Duodenal mucosa (tissue), 2 donors: ENCODE results near the gene FARP1.

Experiments used
- H3K27ac ChIP-seq: one replicate; pipeline ENCODE4 v1.7.0; 2013; ENCODE audit warnings: low read depth, low read length
- H3K27me3 ChIP-seq, 2 donors: one replicate each; pipeline ENCODE4 v1.7.0; 2013; ENCODE audit warnings: low read length in 2 of 2, control low read depth in 1 of 2; ENCODE audit not compliant: insufficient read depth in 2 of 2, control insufficient read depth in 1 of 2
- H3K36me3 ChIP-seq, 2 donors: one replicate each; pipeline ENCODE4 v1.7.0; 2013; ENCODE audit warnings: low read length in 2 of 2, control low read depth in 1 of 2; ENCODE audit not compliant: insufficient read depth in 2 of 2, control insufficient read depth in 1 of 2
- H3K4me1 ChIP-seq, 2 donors: one replicate each; pipeline ENCODE4 v1.7.0; 2013; ENCODE audit warnings: low read length in 2 of 2, control low read depth in 1 of 2; ENCODE audit not compliant: insufficient read depth in 2 of 2, control insufficient read depth in 1 of 2
- H3K4me3 ChIP-seq, 2 donors: one replicate each; pipeline ENCODE4 v1.7.0; 2013; ENCODE audit warnings: low read length in 2 of 2, low read depth in 1 of 2
- H3K9ac ChIP-seq, 2 donors: one replicate each; pipeline ENCODE4 v1.7.0; 2013; ENCODE audit warnings: low read length in 2 of 2, low read depth in 1 of 2
- H3K9me3 ChIP-seq, 2 donors: one replicate each; pipeline ENCODE4 v1.7.0; 2013; ENCODE audit warnings: low read length in 2 of 2, control low read depth in 1 of 2; ENCODE audit not compliant: control insufficient read depth in 1 of 2

FARP1 gene

GRCh38 chr13:98322091-98322718, 179.3 kb downstream of the FARP1 start:
- Histone ChIP-seq H3K9me3 (no peaks in the 10 kb centered on the region), H3K4me3 (no peak overlapping the region), H3K4me1 (no peaks in the 10 kb centered on the region), H3K27me3 (no peaks in the 10 kb centered on the region), H3K9ac (no peak overlapping the region), H3K36me3 (no peaks in the 10 kb centered on the region), H3K27ac (no peak overlapping the region)

GRCh38 chr13:98324105-98324504, 181.2 kb downstream of the FARP1 start:
- no peak overlapping the region for H3K9ac ChIP-seq
- H3K27ac ChIP-seq = no peak overlapping the region
- H3K4me1 ChIP-seq = no peaks in the 10 kb centered on the region
- H3K9me3 ChIP-seq = no peaks in the 10 kb centered on the region
- H3K27me3 ChIP-seq = no peaks in the 10 kb centered on the region
- H3K4me3 ChIP-seq = no peak overlapping the region
- no peaks in the 10 kb centered on the region for H3K36me3 ChIP-seq

- H3K9me3 ChIP-seq = no peaks in the 10 kb centered on the region
- no peaks in the 10 kb centered on the region for H3K27me3 ChIP-seq
- no peak overlapping the region for H3K9ac ChIP-seq
- no peak overlapping the region for H3K27ac ChIP-seq
- no peaks in the 10 kb centered on the region for H3K4me1 ChIP-seq
- H3K36me3 ChIP-seq = no peaks in the 10 kb centered on the region
- H3K4me3 ChIP-seq = no peak overlapping the region
These were observed 182.8 kb downstream of the FARP1 start for GRCh38 chr13:98325724-98326123.

GRCh38 chr13:98326291-98326690, 183.4 kb downstream of the FARP1 start:
- no peaks in the 10 kb centered on the region for H3K4me1 ChIP-seq
- H3K36me3 ChIP-seq = no peaks in the 10 kb centered on the region
- H3K27me3 ChIP-seq = no peaks in the 10 kb centered on the region
- H3K4me3 ChIP-seq = no peak overlapping the region
- no peak overlapping the region for H3K27ac ChIP-seq
- H3K9me3 ChIP-seq = no peaks in the 10 kb centered on the region
- no peak overlapping the region for H3K9ac ChIP-seq

GRCh38 chr13:98327371-98328270, 184.7 kb downstream of the FARP1 start:
- H3K9me3 ChIP-seq = no peaks in the 10 kb centered on the region
- no peaks in the 10 kb centered on the region for H3K36me3 ChIP-seq
- H3K9ac ChIP-seq = no peak overlapping the region
- no peaks in the 10 kb centered on the region for H3K4me1 ChIP-seq
- H3K27me3 ChIP-seq = no peaks in the 10 kb centered on the region
- H3K4me3 ChIP-seq = no peak overlapping the region
- no peak overlapping the region for H3K27ac ChIP-seq

- H3K27ac ChIP-seq = no peak overlapping the region
- no peak overlapping the region for H3K9ac ChIP-seq
- H3K27me3 ChIP-seq = no peaks in the 10 kb centered on the region
- no peaks in the 10 kb centered on the region for H3K36me3 ChIP-seq
- H3K4me3 ChIP-seq = no peak overlapping the region
- no peaks in the 10 kb centered on the region for H3K4me1 ChIP-seq
- H3K9me3 ChIP-seq = no peaks in the 10 kb centered on the region
These were observed 185.6 kb downstream of the FARP1 start for GRCh38 chr13:98328511-98328910.

- no peak overlapping the region for H3K9ac ChIP-seq
- no peaks in the 10 kb centered on the region for H3K9me3 ChIP-seq
- no peak overlapping the region for H3K27ac ChIP-seq
- H3K4me3 ChIP-seq = no peak overlapping the region
- H3K27me3 ChIP-seq = no peaks in the 10 kb centered on the region
- H3K4me1 ChIP-seq = no peaks in the 10 kb centered on the region
- H3K36me3 ChIP-seq = no peaks in the 10 kb centered on the region
These were observed 189.3 kb downstream of the FARP1 start for GRCh38 chr13:98332222-98332621.

GRCh38 chr13:98332691-98333090, 189.8 kb downstream of the FARP1 start:
- Histone ChIP-seq H3K27me3 (no peaks in the 10 kb centered on the region), H3K36me3 (no peaks in the 10 kb centered on the region), H3K4me3 (no peak overlapping the region), H3K9me3 (no peaks in the 10 kb centered on the region), H3K4me1 (no peaks in the 10 kb centered on the region), H3K27ac (no peak overlapping the region), H3K9ac (no peak overlapping the region)

GRCh38 chr13:98333486-98333885, 190.6 kb downstream of the FARP1 start:
- Histone ChIP-seq H3K27ac (no peak overlapping the region), H3K9ac (no peak overlapping the region)

GRCh38 chr13:98334620-98335205, 191.8 kb downstream of the FARP1 start:
- H3K27me3 ChIP-seq = no peaks in the 10 kb centered on the region
- H3K9ac ChIP-seq = no peak overlapping the region
- no peak overlapping the region for H3K4me3 ChIP-seq
- no peaks in the 10 kb centered on the region for H3K4me1 ChIP-seq
- H3K36me3 ChIP-seq = no peaks in the 10 kb centered on the region
- no peaks in the 10 kb centered on the region for H3K9me3 ChIP-seq
- no peak overlapping the region for H3K27ac ChIP-seq

More at GRCh38 chr13:98333486-98333885, 190.6 kb downstream of the FARP1 start:
- Histone ChIP-seq H3K27me3 (no peaks in the 10 kb centered on the region), H3K9me3 (no peaks in the 10 kb centered on the region), H3K4me1 (no peaks in the 10 kb centered on the region), H3K4me3 (no peak overlapping the region), H3K36me3 (no peaks in the 10 kb centered on the region)
